GM19452 (cell line): Measurements from ENCODE around the gene TMEM14A.
"Not testable (repeated sequence)": the region's sequence is repeated elsewhere in the genome, so short reads cannot be mapped to it uniquely, and the experiment has no call there.

Source experiments
- ATAC-seq: cut with Tn5 transposase; IDR thresholded peaks from one replicate; pipeline ENCODE4 v1.9.1; 2021; ENCODE audit not compliant: unreplicated experiment

The TMEM14A gene

GRCh38 chr6:52694404-52694803 lies 23.5 kb downstream of the TMEM14A start:
- ATAC-seq = no peak

DNA sequence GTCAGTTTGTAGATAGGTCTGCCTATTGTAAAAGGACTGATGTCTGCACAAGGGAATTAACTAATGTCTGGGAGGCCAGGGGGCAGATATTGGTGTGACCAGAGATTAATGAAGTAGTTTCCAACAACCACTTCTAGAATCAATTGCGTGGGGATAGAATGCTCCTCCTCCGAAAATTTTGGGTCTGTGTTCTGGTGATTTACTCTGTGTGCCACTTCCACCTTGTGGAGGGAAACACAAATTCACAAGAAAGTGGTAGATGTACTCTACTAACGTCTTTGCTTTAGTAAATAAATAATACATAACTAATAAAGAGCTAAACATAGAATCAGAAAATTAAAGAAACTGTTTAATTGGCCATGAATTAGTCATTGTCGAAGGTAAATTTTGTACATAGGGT lies 25.5 kb downstream of the TMEM14A start:
- no peak for ATAC-seq

- ATAC-seq = no peak
These were observed 27.0 kb downstream of the TMEM14A start for GRCh38 chr6:52697903-52698302.

DNA sequence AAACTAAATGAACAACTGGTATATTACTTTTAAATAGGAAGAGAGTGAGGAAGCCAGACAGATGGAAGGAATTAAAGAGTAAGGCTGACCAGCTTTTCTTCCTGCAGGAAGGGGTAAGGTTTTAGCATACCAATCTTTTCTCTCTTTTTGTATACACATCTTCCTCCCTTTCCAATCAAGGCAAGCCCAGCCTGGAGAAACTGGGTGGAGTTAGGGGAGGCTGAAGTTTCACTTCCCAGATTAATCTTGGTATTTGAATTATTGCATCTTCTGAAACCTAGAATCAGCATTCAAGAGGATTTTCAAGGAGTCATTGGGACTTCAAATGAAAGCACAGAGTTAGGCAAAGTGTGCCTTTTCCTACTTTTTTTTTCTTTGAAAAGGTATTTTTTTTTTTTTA lies 33.1 kb downstream of the TMEM14A start:
- ATAC-seq = no peak

GRCh38 chr6:52704781-52705502 lies 34.0 kb downstream of the TMEM14A start:
- ATAC-seq = not testable (repeated sequence)

- ATAC-seq = no peak
These were observed 35.1 kb downstream of the TMEM14A start for GRCh38 chr6:52706001-52706400.

DNA sequence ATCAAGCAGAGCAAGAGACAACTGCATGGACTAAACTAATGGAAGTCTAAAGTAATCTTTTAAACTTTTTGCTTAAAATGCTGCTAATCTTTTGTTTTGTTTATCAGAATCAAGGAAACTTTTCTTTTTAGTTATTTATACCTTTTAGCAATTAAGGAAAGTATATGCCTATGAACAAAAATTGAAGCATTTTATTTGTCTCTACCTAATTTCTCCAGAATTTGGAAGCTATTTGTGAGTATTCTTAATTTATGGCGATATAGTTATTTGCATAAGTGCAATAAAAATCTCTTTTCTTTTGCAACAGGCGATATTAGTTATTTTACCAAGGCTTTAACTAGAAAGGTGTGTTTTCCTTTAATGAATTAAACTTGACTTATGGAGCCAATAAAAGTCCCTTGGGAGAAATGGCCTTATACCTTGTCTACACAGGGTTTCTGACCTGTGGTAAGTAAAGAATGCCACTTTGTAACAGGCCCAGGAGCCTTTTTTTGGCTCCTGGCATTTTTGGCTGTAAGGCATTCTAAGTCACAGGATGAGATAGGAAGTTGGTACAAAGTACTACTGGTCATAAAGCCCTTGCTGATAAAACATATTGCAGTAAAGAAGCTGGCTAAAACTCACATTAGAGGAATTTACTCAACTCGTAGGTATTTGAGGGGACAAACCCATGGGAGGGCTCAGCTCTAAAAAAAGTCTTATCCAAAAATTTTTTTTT lies 37.2 kb downstream of the TMEM14A start:
- ATAC-seq = no peak

DNA sequence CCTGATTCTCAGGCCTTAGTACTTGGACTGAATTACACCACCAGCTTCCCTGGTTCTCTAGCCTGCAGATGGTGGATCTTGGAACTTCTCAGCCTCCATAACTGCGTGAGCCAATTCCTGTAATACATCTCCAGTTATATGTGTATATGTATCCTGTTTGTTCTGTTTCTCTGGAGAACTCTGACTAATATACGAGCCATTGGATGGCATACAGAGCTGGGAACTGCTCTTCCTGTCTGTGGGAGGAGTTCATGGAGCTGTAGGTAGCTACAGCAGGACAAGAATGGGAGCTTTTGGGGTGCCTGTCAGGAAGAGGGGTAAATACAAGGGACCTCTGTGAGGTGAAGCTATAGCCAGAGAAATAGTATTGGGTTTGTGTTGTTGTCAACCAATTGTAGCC lies 41.2 kb downstream of the TMEM14A start:
- ATAC-seq = no peak

- not testable (repeated sequence) for ATAC-seq
These were observed 43.8 kb downstream of the TMEM14A start for GRCh38 chr6:52714761-52715160.

GRCh38 chr6:52718550-52718949 lies 47.6 kb downstream of the TMEM14A start:
- no peak for ATAC-seq

DNA sequence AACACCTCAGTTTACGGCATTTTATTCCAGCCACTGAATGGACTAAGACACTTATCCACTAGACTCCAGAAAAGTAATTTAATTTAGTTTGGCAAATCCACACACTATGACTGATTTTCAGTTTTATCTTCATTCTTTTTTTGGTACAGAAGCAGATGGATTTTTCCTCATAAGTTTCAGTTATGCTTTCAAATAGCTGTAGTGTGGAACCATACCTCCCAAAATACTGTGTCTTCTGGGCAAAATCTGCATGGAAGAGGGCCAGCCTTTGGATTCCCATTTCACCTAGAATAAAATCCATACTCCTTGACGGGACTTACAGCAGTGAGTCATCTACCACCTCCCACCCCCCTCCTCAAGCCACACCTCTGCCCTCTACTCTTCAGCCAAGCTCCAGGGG lies 49.4 kb downstream of the TMEM14A start:
- no peak for ATAC-seq

- no peak for ATAC-seq
These were observed 53.1 kb downstream of the TMEM14A start for GRCh38 chr6:52724042-52724405.

DNA sequence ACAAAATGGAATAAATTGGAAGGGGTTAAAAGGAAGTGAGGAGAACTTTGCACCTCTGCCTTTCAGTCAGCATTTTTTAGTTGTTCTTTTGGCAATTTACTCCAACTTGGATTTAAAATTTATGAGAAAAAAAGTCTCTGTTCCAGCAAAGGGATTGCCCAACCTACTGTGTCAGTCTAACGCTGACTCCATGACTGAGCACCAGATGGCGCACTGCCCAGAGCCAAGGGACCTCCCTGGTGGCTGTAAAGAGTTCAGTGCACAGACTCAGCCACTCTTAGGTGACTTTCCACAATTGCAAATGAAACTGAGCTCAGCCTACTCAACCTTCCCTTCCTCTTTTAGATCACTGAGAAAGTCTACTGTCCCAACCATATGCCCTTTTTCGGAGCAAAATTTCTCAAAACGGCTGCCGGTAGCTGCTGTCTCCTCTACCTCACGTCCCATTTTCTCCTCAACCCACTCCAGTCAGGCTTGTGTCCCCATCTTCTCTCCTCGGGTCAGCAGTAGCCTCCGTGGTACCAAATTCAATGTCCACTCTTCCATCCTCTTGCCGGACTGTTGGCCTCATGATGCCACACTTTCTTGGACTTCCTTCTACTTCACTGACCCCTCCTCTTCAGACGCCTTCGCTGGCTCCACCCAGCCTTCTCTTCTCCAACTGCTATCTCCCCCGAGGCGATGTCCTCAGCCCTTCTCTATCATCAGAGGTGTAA lies 53.7 kb downstream of the TMEM14A start:
- peak; percentile 97 for ATAC-seq

DNA sequence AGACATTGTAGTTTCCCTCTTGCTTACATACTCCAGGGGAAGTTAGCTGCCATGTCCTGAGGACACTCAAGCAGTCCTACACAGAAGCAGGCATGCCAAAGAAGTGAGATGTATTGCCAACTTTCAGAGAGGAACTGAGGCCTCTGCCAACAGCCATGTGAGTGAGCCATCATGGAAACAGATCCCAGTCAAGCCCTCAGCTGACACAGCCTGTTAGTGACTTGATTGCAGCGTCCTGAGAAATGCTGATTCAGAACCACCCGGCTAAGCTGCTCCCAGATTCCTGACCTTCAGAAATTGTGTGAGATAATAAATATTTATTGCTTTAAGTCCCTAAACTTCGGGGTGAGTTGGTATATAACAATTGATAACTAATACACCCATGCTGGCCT lies 54.2 kb downstream of the TMEM14A start:
- no peak for ATAC-seq

- ATAC-seq = no peak
These were observed 54.8 kb downstream of the TMEM14A start for GRCh38 chr6:52725535-52726192.

DNA sequence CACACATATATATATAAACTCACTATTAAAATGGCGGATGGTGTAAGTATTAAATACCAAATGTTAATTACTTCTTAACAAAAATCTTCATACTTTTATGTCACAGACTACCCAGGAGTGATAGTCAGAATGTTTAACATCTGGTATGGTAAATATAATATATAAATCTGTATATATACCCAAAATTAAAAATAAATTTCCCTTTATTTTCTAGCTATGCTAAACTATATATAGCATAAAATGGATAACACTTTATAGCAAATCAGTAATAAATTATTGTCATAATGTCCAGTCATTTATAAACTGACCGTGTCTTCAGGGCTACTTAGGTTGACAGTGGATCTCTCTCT lies 55.3 kb downstream of the TMEM14A start:
- no peak for ATAC-seq

DNA sequence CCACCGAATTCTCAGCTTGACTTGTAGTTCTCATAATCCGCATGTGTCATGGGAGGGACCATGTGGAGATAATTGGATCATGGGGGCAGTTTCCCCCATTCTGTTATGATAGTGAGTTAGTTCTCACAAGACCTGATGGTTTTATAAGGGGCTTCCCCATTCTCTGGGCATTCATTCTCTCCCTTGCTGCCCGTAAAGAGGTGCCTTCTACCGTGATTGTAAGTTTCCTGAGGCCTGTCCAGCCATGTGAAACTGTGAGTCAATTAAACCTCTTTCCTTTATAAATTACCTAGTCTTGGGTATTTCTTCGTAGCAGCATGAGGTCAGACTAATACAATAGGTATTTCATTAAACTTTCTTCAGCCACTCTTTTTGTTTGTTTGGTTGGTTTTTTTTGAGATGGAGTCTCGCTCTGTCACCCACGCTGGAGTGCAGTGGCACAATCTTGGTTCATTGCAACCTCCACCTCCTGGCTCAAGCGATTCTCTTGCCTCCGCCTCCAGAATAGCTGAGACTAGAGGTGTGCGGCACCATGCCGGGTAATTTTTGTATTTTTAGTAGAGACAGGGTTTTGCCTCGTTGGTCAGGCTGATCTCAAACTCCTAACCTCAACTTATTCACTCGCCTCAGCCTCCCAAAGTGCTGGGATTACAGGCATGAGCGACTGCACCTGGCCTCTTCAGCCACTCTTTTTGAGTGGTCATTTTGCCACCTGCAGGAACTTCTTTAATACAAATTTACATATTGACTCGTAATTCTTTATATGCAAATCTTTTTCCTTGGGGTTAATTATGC lies 56.0 kb downstream of the TMEM14A start:
- no peak for ATAC-seq

DNA sequence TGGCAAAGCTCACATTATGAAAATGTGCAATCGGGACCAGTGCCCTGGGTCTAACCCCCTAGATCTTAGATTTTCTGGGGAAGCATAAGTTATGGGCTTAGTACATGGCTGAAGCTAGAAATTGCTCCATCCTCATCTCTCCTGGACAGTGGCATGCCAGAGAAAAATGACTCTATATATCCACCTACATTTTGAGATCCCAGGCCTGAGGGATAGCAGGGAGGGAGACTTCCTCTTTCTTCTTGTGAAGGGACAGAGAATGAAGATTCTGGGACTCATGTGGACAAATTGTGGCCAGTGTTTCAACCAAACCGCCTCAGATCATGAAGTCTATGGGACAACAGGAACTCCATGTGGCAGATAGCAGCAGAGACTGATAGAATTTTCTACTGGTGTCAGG lies 57.0 kb downstream of the TMEM14A start:
- ATAC-seq = no peak

- no peak for ATAC-seq
These were observed 57.5 kb downstream of the TMEM14A start for GRCh38 chr6:52728394-52728793.

DNA sequence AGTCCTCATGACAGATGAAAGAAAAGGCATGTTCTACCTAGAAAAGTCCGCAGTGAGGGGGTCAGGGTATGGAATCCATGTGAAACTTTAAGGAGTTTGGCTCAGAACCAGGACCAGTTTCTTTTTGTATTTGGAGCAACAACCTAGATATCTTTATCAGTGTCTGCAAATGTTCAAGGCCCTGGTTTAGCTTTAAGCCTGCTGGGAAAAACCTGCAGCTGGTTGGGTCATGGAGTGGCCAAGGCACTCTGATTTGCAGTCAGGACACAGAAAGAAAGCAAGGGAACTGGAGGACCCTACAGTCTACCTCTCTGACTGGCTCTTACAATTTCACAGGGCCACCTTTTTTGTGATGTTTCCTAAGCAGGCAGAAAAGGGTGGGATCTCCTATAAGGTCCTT lies 58.7 kb downstream of the TMEM14A start:
- ATAC-seq = no peak

DNA sequence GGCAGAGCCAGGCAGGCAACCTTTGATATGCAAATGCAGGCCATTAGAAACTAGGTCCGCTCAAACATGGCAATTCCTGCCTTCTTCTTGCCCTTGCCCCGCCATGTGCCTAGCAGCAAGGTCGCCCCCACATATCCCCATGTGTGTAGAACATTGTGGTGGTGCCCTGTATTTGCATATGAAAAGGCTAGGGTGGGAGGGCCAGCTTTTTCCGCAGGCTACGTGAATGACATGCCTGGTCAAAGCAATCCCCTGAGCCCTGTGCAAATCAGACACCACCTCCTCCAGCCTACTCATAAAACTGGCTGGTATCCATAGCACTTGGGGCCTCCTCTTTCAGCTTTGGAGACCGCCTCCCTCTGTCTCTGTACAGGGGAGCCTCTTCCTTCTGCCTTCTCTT lies 60.8 kb downstream of the TMEM14A start:
- ATAC-seq = no peak
